GM10266 (cell line): ENCODE measurements around the gene CD2AP.

Experiments used
- DNase-seq: peaks from one replicate; pipeline ENCODE4 v3.0.0; 2012; ENCODE audit errors: extremely low spot score
- CTCF ChIP-seq: IDR thresholded peaks from 2 replicates; pipeline ENCODE4 v1.5.1; 2012; ENCODE audit warnings: mild to moderate bottlenecking, low read depth; ENCODE audit not compliant: control insufficient read depth, insufficient read depth; ENCODE audit errors: missing control alignments

Gene CD2AP

GRCh38 chr6:47452899-47453298, 24.7 kb upstream of the CD2AP start:
- TF ChIP-seq CTCF: no peak
- DNase-seq: no peak

- DNase-seq: no peak
- TF ChIP-seq CTCF: no peak
These were observed 24.1 kb upstream of the CD2AP start for GRCh38 chr6:47453372-47453936.

DNA sequence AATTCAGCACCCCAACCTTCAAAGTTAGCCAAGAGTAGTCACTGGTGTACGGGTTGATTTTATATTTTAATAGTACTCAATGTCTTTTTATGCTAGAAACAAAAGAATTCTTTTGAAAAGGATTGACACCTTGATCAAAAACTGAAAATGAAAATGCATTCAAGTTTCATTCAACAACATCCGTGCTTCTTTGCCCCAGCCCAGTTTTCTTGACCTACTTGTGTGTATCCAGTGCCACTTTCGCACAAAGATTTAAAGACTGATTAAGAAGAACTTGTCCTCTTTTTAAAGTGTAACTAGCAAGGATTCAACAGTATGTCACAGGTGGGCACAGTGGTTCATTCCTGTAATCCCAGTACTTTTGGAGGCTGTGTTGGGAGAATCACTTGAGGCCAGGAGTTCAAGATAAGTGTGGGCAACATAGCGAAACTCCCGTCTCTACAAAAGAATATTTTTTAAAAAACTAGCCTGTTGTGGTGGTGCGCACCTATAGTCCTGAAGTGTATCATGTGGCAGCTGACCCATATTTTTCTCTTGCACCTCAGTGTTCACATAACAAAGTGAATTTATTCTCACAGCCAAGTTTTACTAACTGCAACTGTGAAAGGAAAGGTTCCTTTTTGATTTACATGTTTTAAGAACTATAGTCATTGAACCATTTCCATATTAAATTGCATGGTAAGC, 22.7 kb upstream of the CD2AP start:
- TF ChIP-seq CTCF: no peak

DNA sequence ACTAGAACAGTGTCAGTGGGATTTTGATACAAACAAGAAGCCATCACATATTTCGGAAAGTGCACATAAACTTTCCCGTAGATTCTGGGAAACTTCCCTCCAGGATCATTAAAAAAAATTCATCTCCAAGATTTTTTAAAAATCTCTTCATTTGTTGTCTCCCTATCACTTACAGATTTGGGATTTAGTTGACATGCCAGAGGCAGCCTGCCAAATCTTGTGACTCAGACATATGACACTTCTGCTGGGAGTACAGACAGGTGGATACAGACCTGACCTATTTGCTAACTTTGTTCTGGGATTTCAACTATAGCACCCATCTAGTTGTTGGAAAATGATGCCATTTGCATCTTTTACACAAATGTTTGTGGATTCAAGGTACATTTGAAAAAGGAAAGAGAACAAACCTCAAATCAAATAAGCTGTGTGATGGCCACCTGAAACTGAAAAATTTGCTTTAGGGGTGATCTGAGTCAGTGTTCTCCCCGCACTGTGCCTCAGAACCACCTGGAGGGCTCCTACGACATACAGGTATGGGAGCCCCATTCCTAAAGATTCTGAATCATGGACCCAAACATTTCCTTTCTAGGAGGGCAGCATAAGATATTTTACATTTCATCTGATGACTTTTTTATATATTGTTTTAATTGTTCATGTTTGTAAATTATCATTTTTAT, 21.9 kb upstream of the CD2AP start:
- no peak for TF ChIP-seq CTCF
- no peak for DNase-seq

More for the DNA sequence above, 22.7 kb upstream of the CD2AP start:
- DNase-seq: no peak

DNA sequence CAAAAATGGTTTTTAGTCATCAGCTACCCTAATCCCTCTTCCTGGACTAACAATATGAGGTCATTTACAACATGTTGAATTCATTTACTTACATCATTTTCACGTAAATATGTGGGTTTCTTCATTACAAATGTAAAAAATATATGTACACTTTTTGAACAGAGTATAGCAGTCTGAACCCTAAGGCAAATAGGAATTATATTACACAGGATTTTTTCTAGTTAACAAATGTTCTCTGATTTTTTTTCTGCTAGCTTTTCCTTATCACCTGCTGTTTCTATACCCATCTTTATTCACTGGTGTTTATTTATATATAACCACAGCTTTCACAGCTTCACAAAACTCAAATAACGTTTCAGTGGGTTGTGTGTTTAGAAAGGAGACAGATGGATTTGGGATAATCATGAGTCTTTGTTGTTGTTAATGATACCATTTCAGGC, 21.0 kb upstream of the CD2AP start:
- no peak for DNase-seq
- TF ChIP-seq CTCF: no peak

- TF ChIP-seq CTCF: no peak
- DNase-seq: no peak
These were observed 20.2 kb upstream of the CD2AP start for GRCh38 chr6:47457370-47457769.

GRCh38 chr6:47464052-47464451, 13.5 kb upstream of the CD2AP start:
- TF ChIP-seq CTCF: no peak
- no peak for DNase-seq
